ENCODE data around the gene NFIB.

GRCh38 chr9:14132775-14133174 is 181.2 kb downstream of the NFIB start:
- TF ChIP-seq, protein P1, sequence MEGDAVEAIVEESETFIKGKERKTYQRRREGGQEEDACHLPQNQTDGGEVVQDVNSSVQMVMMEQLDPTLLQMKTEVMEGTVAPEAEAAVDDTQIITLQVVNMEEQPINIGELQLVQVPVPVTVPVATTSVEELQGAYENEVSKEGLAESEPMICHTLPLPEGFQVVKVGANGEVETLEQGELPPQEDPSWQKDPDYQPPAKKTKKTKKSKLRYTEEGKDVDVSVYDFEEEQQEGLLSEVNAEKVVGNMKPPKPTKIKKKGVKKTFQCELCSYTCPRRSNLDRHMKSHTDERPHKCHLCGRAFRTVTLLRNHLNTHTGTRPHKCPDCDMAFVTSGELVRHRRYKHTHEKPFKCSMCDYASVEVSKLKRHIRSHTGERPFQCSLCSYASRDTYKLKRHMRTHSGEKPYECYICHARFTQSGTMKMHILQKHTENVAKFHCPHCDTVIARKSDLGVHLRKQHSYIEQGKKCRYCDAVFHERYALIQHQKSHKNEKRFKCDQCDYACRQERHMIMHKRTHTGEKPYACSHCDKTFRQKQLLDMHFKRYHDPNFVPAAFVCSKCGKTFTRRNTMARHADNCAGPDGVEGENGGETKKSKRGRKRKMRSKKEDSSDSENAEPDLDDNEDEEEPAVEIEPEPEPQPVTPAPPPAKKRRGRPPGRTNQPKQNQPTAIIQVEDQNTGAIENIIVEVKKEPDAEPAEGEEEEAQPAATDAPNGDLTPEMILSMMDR (conservative IDR thresholded peaks at IDR 0.05) = no peak
- TF ChIP-seq EZH2 (IDR thresholded peaks at IDR 0.05; ENCODE audit: low read depth) = no peak

All from PC-9 (cell line).